Measurements from ENCODE around the gene CCDC117.
A peak's percentile ranks its signal among the peaks of the same experiment; 100 is the strongest.
"Not testable (repeated sequence)": the region's sequence is repeated elsewhere in the genome, so short reads cannot be mapped to it uniquely, and the experiment has no call there.

The CCDC117 gene

DNA sequence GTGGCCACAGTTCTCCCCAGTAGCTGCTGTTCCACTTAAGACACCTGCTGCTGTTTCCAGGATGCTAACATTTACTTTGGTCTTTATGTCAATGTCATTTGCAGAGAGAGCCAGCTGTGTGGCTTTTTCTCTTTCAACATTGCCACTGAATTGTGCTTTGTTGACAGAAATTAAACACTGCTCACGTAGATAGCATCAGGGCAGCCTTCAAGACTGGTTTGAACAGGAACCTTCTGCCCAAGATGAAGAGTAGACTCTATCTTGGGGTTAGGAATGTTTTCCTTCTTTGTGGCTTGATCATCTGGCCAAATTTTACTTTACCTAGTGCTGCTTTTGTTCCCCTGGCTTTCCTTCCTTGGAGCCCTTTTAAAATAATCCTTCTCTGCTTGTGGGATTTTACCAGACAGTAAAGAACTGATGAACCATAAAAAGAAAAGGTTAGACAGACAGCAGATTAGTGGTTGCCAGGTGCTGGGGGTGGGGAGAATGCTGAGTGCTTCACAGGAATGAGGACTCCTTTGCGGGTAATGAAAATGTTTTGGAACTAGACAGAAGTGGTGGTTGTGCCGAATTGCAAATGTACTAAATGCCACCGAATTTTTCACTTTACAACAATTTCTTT lies 50.5 kb downstream of the CCDC117 start:
- Histone ChIP-seq H3K36me3 (ENCODE audit: insufficient read depth, low read length) (no peaks in the 10 kb centered on the region), H3K4me2 (ENCODE audit: low read length) (no peak overlapping the region), H3K4me1 (ENCODE audit: control insufficient read depth, insufficient read depth, low read length) (no peaks in the 10 kb centered on the region), H3K4me3 (ENCODE audit: low read length) (no peak overlapping the region), H3K9me3 (replicated peaks; ENCODE audit: low read length) (no peaks in the 10 kb centered on the region), H3K27me3 (ENCODE audit: control insufficient read depth, insufficient read depth, low read length) (no peaks in the 10 kb centered on the region), H3K9ac (ENCODE audit: low read depth, low read length) (no peak overlapping the region)

DNA sequence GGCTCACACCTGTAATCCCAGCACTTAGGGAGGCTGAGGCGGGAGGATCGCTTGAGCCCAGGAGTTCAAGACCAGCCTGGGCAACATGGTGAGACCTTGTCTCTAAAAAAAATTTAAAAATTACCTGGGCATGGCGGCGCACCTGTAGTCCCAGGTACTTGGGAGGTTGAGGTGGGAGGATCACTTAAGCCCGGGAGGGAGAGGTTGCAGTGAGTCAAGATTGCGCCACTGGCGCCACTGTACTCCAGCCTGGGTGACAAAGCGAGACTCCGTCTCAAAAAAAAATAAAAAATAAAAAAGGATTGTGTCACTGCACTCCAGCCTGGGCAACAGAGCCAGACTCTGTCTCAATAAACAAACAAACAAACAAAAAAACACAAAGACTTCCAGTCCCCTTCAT lies 52.0 kb downstream of the CCDC117 start:
- not testable (repeated sequence) for H3K36me3 ChIP-seq (ENCODE audit: insufficient read depth, low read length); H3K4me2 ChIP-seq (ENCODE audit: low read length); H3K4me3 ChIP-seq (ENCODE audit: low read length); H3K27me3 ChIP-seq (ENCODE audit: control insufficient read depth, insufficient read depth, low read length); H3K9me3 ChIP-seq (replicated peaks; ENCODE audit: low read length); H3K9ac ChIP-seq (ENCODE audit: low read depth, low read length); H3K4me1 ChIP-seq (ENCODE audit: control insufficient read depth, insufficient read depth, low read length)

GRCh38 chr22:28826430-28826829 lies 53.9 kb downstream of the CCDC117 start:
- not testable (repeated sequence) for H3K36me3 ChIP-seq (ENCODE audit: insufficient read depth, low read length); H3K4me1 ChIP-seq (ENCODE audit: control insufficient read depth, insufficient read depth, low read length); H3K27me3 ChIP-seq (ENCODE audit: control insufficient read depth, insufficient read depth, low read length); H3K9ac ChIP-seq (ENCODE audit: low read depth, low read length); H3K9me3 ChIP-seq (replicated peaks; ENCODE audit: low read length); H3K4me3 ChIP-seq (ENCODE audit: low read length); H3K4me2 ChIP-seq (ENCODE audit: low read length)

DNA sequence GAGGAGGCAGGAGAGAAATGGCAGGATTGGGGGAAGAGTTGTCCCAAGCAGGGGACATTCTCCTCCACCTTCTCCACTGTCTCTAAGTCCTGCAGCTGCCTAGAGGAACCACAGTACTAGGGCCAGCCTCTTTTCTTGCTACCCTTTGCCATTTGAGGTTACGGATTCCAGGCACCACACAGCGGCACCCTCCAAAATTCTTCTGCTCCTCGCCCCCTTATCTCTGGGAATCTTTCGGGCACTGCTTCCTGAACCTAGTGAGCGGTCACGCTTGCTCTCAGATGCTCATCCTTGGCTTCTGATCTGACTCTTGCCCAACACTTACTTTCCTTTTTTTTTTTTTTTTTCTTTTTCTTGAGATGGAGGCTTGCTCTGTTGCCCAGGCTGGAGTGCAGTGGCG lies 54.4 kb downstream of the CCDC117 start:
- Histone ChIP-seq H3K9ac (ENCODE audit: low read depth, low read length) (no peak overlapping the region), H3K9me3 (replicated peaks; ENCODE audit: low read length) (no peaks in the 10 kb centered on the region), H3K4me3 (ENCODE audit: low read length) (no peak overlapping the region)

GRCh38 chr22:28829358-28830181 lies 57.1 kb downstream of the CCDC117 start:
- H3K4me1 ChIP-seq (ENCODE audit: control insufficient read depth, insufficient read depth, low read length) = no peaks in the 10 kb centered on the region

More for the DNA sequence above, 54.4 kb downstream of the CCDC117 start:
- Histone ChIP-seq H3K27me3 (ENCODE audit: control insufficient read depth, insufficient read depth, low read length) (no peaks in the 10 kb centered on the region), H3K4me2 (ENCODE audit: low read length) (no peak overlapping the region), H3K4me1 (ENCODE audit: control insufficient read depth, insufficient read depth, low read length) (no peaks in the 10 kb centered on the region), H3K36me3 (ENCODE audit: insufficient read depth, low read length) (no peaks in the 10 kb centered on the region)

DNA sequence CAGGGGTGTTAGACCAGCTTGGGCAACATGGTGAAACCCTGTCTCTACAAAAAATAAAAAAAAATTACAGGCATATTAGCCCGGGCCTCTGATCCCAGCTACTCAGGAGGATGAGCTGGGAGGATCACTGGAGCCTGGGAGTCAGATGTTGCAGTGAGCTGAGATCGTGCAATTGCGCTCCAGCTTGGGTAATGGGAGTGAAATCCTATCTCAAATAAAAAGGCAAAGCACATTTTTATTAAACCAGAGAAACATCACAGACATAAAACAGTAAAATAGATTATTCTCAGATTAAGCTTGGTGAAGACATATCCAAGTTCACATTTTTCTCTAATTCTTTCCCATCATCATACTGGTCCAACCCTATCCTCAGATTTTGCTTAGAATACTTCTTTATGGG lies 57.9 kb downstream of the CCDC117 start:
- Histone ChIP-seq H3K4me2 (ENCODE audit: low read length) (no peak overlapping the region), H3K9ac (ENCODE audit: low read depth, low read length) (no peak overlapping the region), H3K4me3 (ENCODE audit: low read length) (no peak overlapping the region), H3K27me3 (ENCODE audit: control insufficient read depth, insufficient read depth, low read length) (no peaks in the 10 kb centered on the region), H3K9me3 (replicated peaks; ENCODE audit: low read length) (no peaks in the 10 kb centered on the region), H3K36me3 (ENCODE audit: insufficient read depth, low read length) (no peaks in the 10 kb centered on the region), H3K4me1 (ENCODE audit: control insufficient read depth, insufficient read depth, low read length) (no peaks in the 10 kb centered on the region)

More at GRCh38 chr22:28829358-28830181, 57.1 kb downstream of the CCDC117 start:
- Histone ChIP-seq H3K4me2 (ENCODE audit: low read length) (peak overlapping the region; percentile 46), H3K4me3 (ENCODE audit: low read length) (no peak overlapping the region), H3K9me3 (replicated peaks; ENCODE audit: low read length) (no peaks in the 10 kb centered on the region), H3K36me3 (ENCODE audit: insufficient read depth, low read length) (no peaks in the 10 kb centered on the region), H3K9ac (ENCODE audit: low read depth, low read length) (no peak overlapping the region), H3K27me3 (ENCODE audit: control insufficient read depth, insufficient read depth, low read length) (no peaks in the 10 kb centered on the region)

GRCh38 chr22:28831140-28832072 lies 58.9 kb downstream of the CCDC117 start:
- Histone ChIP-seq H3K36me3 (ENCODE audit: insufficient read depth, low read length) (no peaks in the 10 kb centered on the region), H3K4me1 (ENCODE audit: control insufficient read depth, insufficient read depth, low read length) (no peaks in the 10 kb centered on the region), H3K4me2 (ENCODE audit: low read length) (no peak overlapping the region), H3K4me3 (ENCODE audit: low read length) (no peak overlapping the region), H3K9me3 (replicated peaks; ENCODE audit: low read length) (no peaks in the 10 kb centered on the region), H3K27me3 (ENCODE audit: control insufficient read depth, insufficient read depth, low read length) (no peaks in the 10 kb centered on the region), H3K9ac (ENCODE audit: low read depth, low read length) (no peak overlapping the region)

- no peak overlapping the region for H3K9ac ChIP-seq (ENCODE audit: low read depth, low read length)
- no peaks in the 10 kb centered on the region for H3K27me3 ChIP-seq (ENCODE audit: control insufficient read depth, insufficient read depth, low read length)
- no peak overlapping the region for H3K4me3 ChIP-seq (ENCODE audit: low read length)
- no peaks in the 10 kb centered on the region for H3K9me3 ChIP-seq (replicated peaks; ENCODE audit: low read length)
- H3K36me3 ChIP-seq (ENCODE audit: insufficient read depth, low read length) = no peaks in the 10 kb centered on the region
- no peak overlapping the region for H3K4me2 ChIP-seq (ENCODE audit: low read length)
- no peaks in the 10 kb centered on the region for H3K4me1 ChIP-seq (ENCODE audit: control insufficient read depth, insufficient read depth, low read length)
Measured at GRCh38 chr22:28832731-28833130, 60.2 kb downstream of the CCDC117 start.

- H3K36me3 ChIP-seq (ENCODE audit: insufficient read depth, low read length) = no peaks in the 10 kb centered on the region
- no peaks in the 10 kb centered on the region for H3K27me3 ChIP-seq (ENCODE audit: control insufficient read depth, insufficient read depth, low read length)
- no peak overlapping the region for H3K4me3 ChIP-seq (ENCODE audit: low read length)
- H3K9me3 ChIP-seq (replicated peaks; ENCODE audit: low read length) = no peaks in the 10 kb centered on the region
- no peak overlapping the region for H3K4me2 ChIP-seq (ENCODE audit: low read length)
- no peaks in the 10 kb centered on the region for H3K4me1 ChIP-seq (ENCODE audit: control insufficient read depth, insufficient read depth, low read length)
- no peak overlapping the region for H3K9ac ChIP-seq (ENCODE audit: low read depth, low read length)
Measured at GRCh38 chr22:28833276-28833923, 60.9 kb downstream of the CCDC117 start.

GRCh38 chr22:28835630-28836189 lies 63.2 kb downstream of the CCDC117 start:
- H3K27me3 ChIP-seq (ENCODE audit: control insufficient read depth, insufficient read depth, low read length) = no peaks in the 10 kb centered on the region
- no peak overlapping the region for H3K4me2 ChIP-seq (ENCODE audit: low read length)
- H3K4me1 ChIP-seq (ENCODE audit: control insufficient read depth, insufficient read depth, low read length) = no peaks in the 10 kb centered on the region
- no peaks in the 10 kb centered on the region for H3K36me3 ChIP-seq (ENCODE audit: insufficient read depth, low read length)
- H3K9me3 ChIP-seq (replicated peaks; ENCODE audit: low read length) = no peaks in the 10 kb centered on the region
- no peak overlapping the region for H3K9ac ChIP-seq (ENCODE audit: low read depth, low read length)
- no peak overlapping the region for H3K4me3 ChIP-seq (ENCODE audit: low read length)

- H3K36me3 ChIP-seq (ENCODE audit: insufficient read depth, low read length) = no peaks in the 10 kb centered on the region
- no peaks in the 10 kb centered on the region for H3K27me3 ChIP-seq (ENCODE audit: control insufficient read depth, insufficient read depth, low read length)
- H3K4me3 ChIP-seq (ENCODE audit: low read length) = no peak overlapping the region
- no peaks in the 10 kb centered on the region for H3K9me3 ChIP-seq (replicated peaks; ENCODE audit: low read length)
- H3K4me1 ChIP-seq (ENCODE audit: control insufficient read depth, insufficient read depth, low read length) = no peaks in the 10 kb centered on the region
- H3K4me2 ChIP-seq (ENCODE audit: low read length) = no peak overlapping the region
- H3K9ac ChIP-seq (ENCODE audit: low read depth, low read length) = no peak overlapping the region
Measured at GRCh38 chr22:28837640-28838039, 65.1 kb downstream of the CCDC117 start.

All from skeletal muscle satellite cell (primary cell).